ENCODE results near the gene ZNF560.

The ZNF560 gene

GRCh38 chr19:9435279-9436268 is 62.8 kb downstream of the ZNF560 start, which contains the start of gene ZNF266:
Gene ZNF266, minus strand, starts transcription at chr19:9435573. Its CDS starts 15,484 bp downstream, at chr19:9420089.
- peak; percentile 94 for DNase-seq

- peak; percentile 67 for DNase-seq
These were observed 66.9 kb downstream of the ZNF560 start for GRCh38 chr19:9431475-9431874.

GRCh38 chr19:9430444-9430843 is 68.0 kb downstream of the ZNF560 start:
- no peak for DNase-seq

- peak; percentile 62 for DNase-seq
These were observed 70.5 kb downstream of the ZNF560 start for GRCh38 chr19:9427941-9428340.

All from islet precursor cell (in vitro differentiated cells).